Hepatocyte (in vitro differentiated cells): ENCODE results near the gene ROR1. TPM values are rescaled to one million over a fixed set of nuclear protein-coding genes. Genes with fewer than 3 reads are reported as not detected.

Source experiments
- DNase-seq: peaks from one replicate; pipeline ENCODE4 v3.0.0-alpha.2; 2016; ENCODE audit warnings: low spot score
- H2AFZ ChIP-seq: fragments of 200-600 bp; sonication (generic); 2 replicates; pipeline ENCODE4 v1.6.0; 2016; ENCODE audit warnings: antibody characterized with exemption, mild to moderate bottlenecking
- H3K27ac ChIP-seq: fragments of 200-600 bp; sonication (generic); 2 replicates; pipeline ENCODE4 v1.5.1; 2016; ENCODE audit warnings: mild to moderate bottlenecking
- H3K27me3 ChIP-seq: fragments of 200-600 bp; sonication (generic); 2 replicates; pipeline ENCODE4 v1.6.1; 2016
- H3K36me3 ChIP-seq: fragments of 200-600 bp; sonication (generic); replicated peaks from 2 replicates; pipeline ENCODE4 v1.5.1; 2016; ENCODE audit warnings: low read depth; ENCODE audit not compliant: insufficient read depth
- H3K4me1 ChIP-seq: fragments of 200-600 bp; sonication (generic); 2 replicates; pipeline ENCODE4 v1.5.1; 2016; ENCODE audit warnings: mild to moderate bottlenecking, moderate library complexity; ENCODE audit not compliant: insufficient read depth
- H3K4me2 ChIP-seq: fragments of 200-600 bp; sonication (generic); 2 replicates; pipeline ENCODE4 v1.6.0; 2016
- H3K4me3 ChIP-seq: fragments of 200-600 bp; sonication (generic); 2 replicates; pipeline ENCODE4 v1.5.1; 2016; ENCODE audit warnings: mild to moderate bottlenecking
- H3K79me2 ChIP-seq: fragments of 200-600 bp; sonication (generic); 2 replicates; pipeline ENCODE4 v1.6.0; 2017; ENCODE audit warnings: mild to moderate bottlenecking
- H3K9me2 ChIP-seq: fragments of 200-600 bp; sonication (generic); replicated peaks from 2 replicates; pipeline ENCODE4 v1.6.0; 2017; ENCODE audit warnings: mild to moderate bottlenecking; ENCODE audit not compliant: insufficient read depth
- H3K9me3 ChIP-seq: fragments of 200-600 bp; sonication (generic); 2 replicates; pipeline ENCODE4 v1.5.1; 2016; ENCODE audit warnings: low read depth, mild to moderate bottlenecking
- H4K20me1 ChIP-seq: fragments of 200-600 bp; sonication (generic); 2 replicates; pipeline ENCODE4 v1.6.0; 2016; ENCODE audit warnings: mild to moderate bottlenecking; ENCODE audit not compliant: insufficient read depth, poor library complexity, severe bottlenecking
- CTCF ChIP-seq: fragments of 200-600 bp; sonication (generic); IDR thresholded peaks from 2 replicates; pipeline ENCODE4 v1.5.1; 2016; ENCODE audit warnings: antibody characterized with exemption, mild to moderate bottlenecking; ENCODE audit not compliant: poor library complexity
- EZH2 ChIP-seq: fragments of 200-600 bp; sonication (generic); IDR thresholded peaks from 2 replicates; pipeline ENCODE4 v1.6.1; 2016; ENCODE audit warnings: antibody characterized with exemption, mild to moderate bottlenecking, borderline replicate concordance
- EZH2phosphoT487 ChIP-seq: fragments of 200-600 bp; sonication (generic); IDR thresholded peaks from one replicate; pipeline ENCODE4 v1.6.1; 2018; ENCODE audit warnings: antibody characterized with exemption, mild to moderate bottlenecking, low read depth, moderate library complexity; ENCODE audit not compliant: unreplicated experiment, severe bottlenecking
- WGBS: methylation state at CpG from one replicate; pipeline ENCODE4 v1.1.6; 2016; ENCODE audit warnings: low lambda C conversion rate; ENCODE audit errors: missing lambda C conversion rate; 5-methylcytosine and 5-hydroxymethylcytosine counted together
- polyA plus RNA-seq: library from polyadenylated mRNA; unstranded; fragments of >200 nt; fragmentation: Nextera tagmentation; extraction: Ambion mirVana; gene quantifications from 2 replicates; pipeline ENCODE4 v1.2.1, GENCODE V29; 2016
- total RNA-seq: library from RNA; depleted of rRNA; stranded (reverse); fragments of >200 nt; gene quantifications from 2 replicates; pipeline ENCODE4 v1.2.3, GENCODE V29; 2014

Gene ROR1
- total and polyA plus RNA-seq, 2 experiments from 2014 or later, result 16.4 to 27.7 TPM

- Histone ChIP-seq H3K9me2 (no peaks in the 10 kb centered on the region), H3K4me1 (peaks cover 18% of the 10 kb centered on the region)
These were observed 93.8 kb downstream of the ROR1 start for GRCh38 chr1:63867429-63868176.

GRCh38 chr1:63868268-63868781 lies 94.5 kb downstream of the ROR1 start:
- H3K79me2 ChIP-seq, result peaks cover 70% of the 10 kb centered on the region
- TF ChIP-seq CTCF, result no peak
- no peak for TF ChIP-seq EZH2
- no peak for TF ChIP-seq EZH2phosphoT487
- no peak for DNase-seq
- no peaks in the 10 kb centered on the region for H3K9me3 ChIP-seq
- H3K27ac ChIP-seq, result no peak overlapping the region
- 58% methylated on average over 5 of the region's 5 CpGs for WGBS
- H3K36me3 ChIP-seq, result no peaks in the 10 kb centered on the region
- no peak overlapping the region for H2AFZ ChIP-seq
- no peaks in the 10 kb centered on the region for H3K27me3 ChIP-seq
- peaks cover 18% of the 10 kb centered on the region for H3K4me1 ChIP-seq
- H3K9me2 ChIP-seq, result no peaks in the 10 kb centered on the region
- H3K4me2 ChIP-seq, result no peak overlapping the region
- H3K4me3 ChIP-seq, result no peak overlapping the region
- no peaks in the 10 kb centered on the region for H4K20me1 ChIP-seq

More at GRCh38 chr1:63867429-63868176, 93.8 kb downstream of the ROR1 start:
- no peaks in the 10 kb centered on the region for H3K36me3 ChIP-seq
- H3K9me3 ChIP-seq, result no peaks in the 10 kb centered on the region
- H4K20me1 ChIP-seq, result no peaks in the 10 kb centered on the region
- no peak overlapping the region for H3K4me3 ChIP-seq
- H3K27me3 ChIP-seq, result no peaks in the 10 kb centered on the region
- 70% methylated on average over 14 of the region's 14 CpGs for WGBS
- no peak for TF ChIP-seq EZH2
- TF ChIP-seq CTCF, result no peak
- TF ChIP-seq EZH2phosphoT487, result no peak
- peak overlapping the region; percentile 20 for H3K27ac ChIP-seq
- DNase-seq, result no peak
- peaks cover 65% of the 10 kb centered on the region for H3K79me2 ChIP-seq
- H3K4me2 ChIP-seq, result peak overlapping the region; percentile 39
- no peak overlapping the region for H2AFZ ChIP-seq

GRCh38 chr1:63870152-63870551 lies 96.3 kb downstream of the ROR1 start:
- Histone ChIP-seq H3K27me3 (no peaks in the 10 kb centered on the region), H3K27ac (no peak overlapping the region), H3K36me3 (no peaks in the 10 kb centered on the region), H3K4me3 (no peak overlapping the region), H4K20me1 (no peaks in the 10 kb centered on the region), H3K9me2 (no peaks in the 10 kb centered on the region), H3K4me1 (peaks cover 22% of the 10 kb centered on the region), H3K4me2 (no peak overlapping the region), H3K79me2 (peaks cover 70% of the 10 kb centered on the region), H2AFZ (no peak overlapping the region), H3K9me3 (no peaks in the 10 kb centered on the region)
- 100% methylated on average over 2 of the region's 2 CpGs for WGBS
- no peak for TF ChIP-seq EZH2
- TF ChIP-seq EZH2phosphoT487, result no peak
- no peak for DNase-seq

GRCh38 chr1:63871463-63871862 lies 97.6 kb downstream of the ROR1 start:
- WGBS, result 82% methylated on average over 1 of the region's 1 CpG
- DNase-seq, result no peak
- Histone ChIP-seq H4K20me1 (no peaks in the 10 kb centered on the region), H3K9me3 (no peaks in the 10 kb centered on the region), H3K36me3 (no peaks in the 10 kb centered on the region), H3K27me3 (no peaks in the 10 kb centered on the region), H3K9me2 (no peaks in the 10 kb centered on the region), H3K79me2 (peaks cover 59% of the 10 kb centered on the region), H3K4me1 (peaks cover 22% of the 10 kb centered on the region), H3K4me3 (no peak overlapping the region), H2AFZ (no peak overlapping the region), H3K4me2 (no peak overlapping the region), H3K27ac (no peak overlapping the region)
- TF ChIP-seq EZH2 (no peak), CTCF (no peak), EZH2phosphoT487 (no peak)
